AG04449 (cell line): ENCODE measurements around the gene TLCD4.

Experiments used
- CTCF ChIA-PET: fragments of 350-600 bp; formaldehyde crosslinking; extraction: SDS; loops from one replicate; lab custom pipeline; 2021; ENCODE audit warnings: antibody characterized with exemption; lab: Yijun Ruan, JAX
- POLR2A ChIA-PET: fragments of 400-600, 350-600 bp; formaldehyde crosslinking; extraction: SDS; loops from one replicate; lab custom pipeline; 2020; ENCODE audit warnings: antibody characterized with exemption, inconsistent platforms; lab: Yijun Ruan, JAX
- DNase-seq: peaks from one replicate; pipeline ENCODE4 v3.0.0-alpha.2; 2010; ENCODE audit warnings: low read depth, low spot score
- H3K4me3 ChIP-seq: 2 replicates; pipeline ENCODE4 v1.5.1; 2011; ENCODE audit warnings: low read depth, mild to moderate bottlenecking, control low read depth, low read length
- CTCF ChIP-seq: IDR thresholded peaks from one replicate; pipeline ENCODE4 v1.5.1; 2011; ENCODE audit warnings: mild to moderate bottlenecking, moderate library complexity, low read length, control low read depth, inconsistent platforms; ENCODE audit not compliant: insufficient read depth; ENCODE audit errors: missing control alignments

Gene TLCD4

GRCh38 chr1:95108792-95109191 is 8.4 kb upstream of the TLCD4 start:
- no peak for DNase-seq
- POLR2A ChIA-PET = no interaction called here
- no peak for TF ChIP-seq CTCF
- no peak overlapping the region for H3K4me3 ChIP-seq
- CTCF ChIA-PET = no interaction called here

DNA sequence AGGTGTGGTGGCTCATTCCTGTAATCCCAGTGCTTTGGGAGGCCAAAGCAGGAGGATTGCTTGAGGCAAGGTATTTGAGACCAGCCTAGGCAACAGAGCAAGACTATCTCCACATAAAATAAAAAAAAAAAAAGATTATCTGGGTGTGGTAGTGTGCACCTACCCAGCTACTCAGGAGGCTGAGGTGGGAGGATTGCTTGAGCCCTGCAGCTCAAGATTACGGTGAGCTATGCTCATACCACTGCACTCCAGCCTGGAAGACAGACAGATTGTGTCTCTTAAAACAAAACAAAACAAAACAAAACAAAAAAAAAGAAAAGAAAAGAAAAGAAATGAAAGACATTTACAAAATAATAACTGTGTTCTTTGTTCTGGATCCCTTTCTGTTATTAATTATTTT is 6.1 kb upstream of the TLCD4 start:
- ChIA-PET POLR2A (no interaction called here), CTCF (no interaction called here)
- no peak for DNase-seq
- TF ChIP-seq CTCF = no peak
- no peak overlapping the region for H3K4me3 ChIP-seq

GRCh38 chr1:95113684-95114083 is 3.5 kb upstream of the TLCD4 start:
- ChIA-PET POLR2A (no interaction called here), CTCF (no interaction called here)
- no peak for TF ChIP-seq CTCF
- no peak overlapping the region for H3K4me3 ChIP-seq
- DNase-seq = no peak

GRCh38 chr1:95115708-95116137 is 1.4 kb upstream of the TLCD4 start:
- DNase-seq = no peak
- H3K4me3 ChIP-seq = no peak overlapping the region
- CTCF ChIA-PET = interaction anchor here (0.9 to 1.5 kb wide), 3 partner anchors 13 to 118 kb away, joined by 3 to 7 read pairs (median 3); partner anchors contain the start of gene RWDD3
- POLR2A ChIA-PET = no interaction called here
- no peak for TF ChIP-seq CTCF

- peak overlapping the region; percentile 54 for H3K4me3 ChIP-seq
- DNase-seq = no peak
- ChIA-PET CTCF (interaction anchor here (0.9 to 1.5 kb wide), 5 partner anchors 9 to 117 kb away, joined by 3 to 7 read pairs (median 3); partner anchors contain the start of gene RWDD3), POLR2A (interaction anchor here (1.2 kb wide), 1 partner anchor 44 kb away, joined by 5 read pairs; the partner anchor contains the start of gene ALG14)
- peak; percentile 43 for TF ChIP-seq CTCF
Measured at GRCh38 chr1:95116580-95117206, 462 bp upstream of the TLCD4 start.

GRCh38 chr1:95118067-95118499 is 928 bp downstream of the TLCD4 start:
- no peak for TF ChIP-seq CTCF
- H3K4me3 ChIP-seq = peak overlapping the region; percentile 54
- DNase-seq = no peak
- ChIA-PET POLR2A (interaction anchor here (1.2 kb wide), 1 partner anchor 45 kb away, joined by 5 read pairs; the partner anchor contains the start of gene ALG14), CTCF (interaction anchor here (1.2 to 1.5 kb wide), 2 partner anchors 10 to 121 kb away, joined by 4 to 5 read pairs; no protein-coding TSS in a partner anchor)
